GM12865 (cell line): Measurements from ENCODE around the gene PPP1R14C.

Source experiments
- DNase-seq: peaks from one replicate; pipeline ENCODE4 v3.0.0; 2010; ENCODE audit warnings: low read depth
- H3K4me3 ChIP-seq: 2 replicates; pipeline ENCODE4 v1.5.1; 2011; ENCODE audit warnings: mild to moderate bottlenecking, low read depth, low read length, control low read depth
- CTCF ChIP-seq: IDR thresholded peaks from 2 replicates; pipeline ENCODE4 v1.5.1; 2011; ENCODE audit warnings: low read length, control low read depth, low read depth, inconsistent platforms; ENCODE audit not compliant: insufficient read depth; ENCODE audit errors: missing control alignments

Gene PPP1R14C

GRCh38 chr6:150279533-150279932 lies 136.7 kb downstream of the PPP1R14C start:
- no peak for DNase-seq
- no peak overlapping the region for H3K4me3 ChIP-seq
- TF ChIP-seq CTCF, result no peak

GRCh38 chr6:150280703-150281102 lies 137.9 kb downstream of the PPP1R14C start:
- no peak overlapping the region for H3K4me3 ChIP-seq
- TF ChIP-seq CTCF, result no peak
- no peak for DNase-seq

GRCh38 chr6:150281767-150282166 lies 138.9 kb downstream of the PPP1R14C start:
- H3K4me3 ChIP-seq, result no peak overlapping the region
- no peak for TF ChIP-seq CTCF
- no peak for DNase-seq

GRCh38 chr6:150282806-150283205 lies 140.0 kb downstream of the PPP1R14C start:
- H3K4me3 ChIP-seq, result no peak overlapping the region
- DNase-seq, result no peak
- no peak for TF ChIP-seq CTCF

GRCh38 chr6:150286460-150286859 lies 143.6 kb downstream of the PPP1R14C start:
- no peak for TF ChIP-seq CTCF
- DNase-seq, result no peak
- H3K4me3 ChIP-seq, result no peak overlapping the region

- no peak for TF ChIP-seq CTCF
- no peak overlapping the region for H3K4me3 ChIP-seq
- DNase-seq, result no peak
Observed at GRCh38 chr6:150286912-150287311, 144.1 kb downstream of the PPP1R14C start.

- H3K4me3 ChIP-seq, result no peak overlapping the region
- no peak for TF ChIP-seq CTCF
- no peak for DNase-seq
Observed at GRCh38 chr6:150288456-150288855, 145.6 kb downstream of the PPP1R14C start.
